ENCODE results near the gene SH3PXD2A. TPM values are rescaled to one million over a fixed set of nuclear protein-coding genes. Genes with fewer than 3 reads are reported as not detected.

SH3PXD2A gene
- total and polyA plus RNA-seq, 10 of the 15 experiments (the other 5 are each of a cell fraction or from before 2014, with no cell fraction given), result 0.63 to 14.0 (median 4.4) TPM

DNA sequence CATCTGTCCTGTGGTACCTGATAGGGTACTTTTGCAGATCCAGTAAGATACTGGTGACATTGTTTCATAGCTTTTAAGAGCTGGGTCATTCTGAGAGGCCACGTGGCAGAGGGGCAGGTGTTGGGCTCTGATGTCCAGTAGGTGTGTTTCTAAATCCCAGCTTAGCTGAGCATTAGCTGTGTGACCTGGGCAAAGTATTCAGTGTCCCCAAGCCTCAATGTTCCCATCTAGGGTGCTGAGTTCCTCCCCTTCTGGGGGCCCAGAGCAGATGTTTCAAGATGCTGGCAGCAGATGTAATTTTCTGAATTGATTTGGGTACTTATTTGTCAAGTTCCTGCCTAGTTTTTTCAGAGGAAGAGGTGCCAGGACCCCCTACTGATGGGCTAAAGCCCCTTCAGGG lies 309.0 kb downstream of the SH3PXD2A start:
- TF ChIP-seq NBN (IDR thresholded peaks at IDR 0.05) (no peak), PRDM15 (CRISPR knock-in tag; IDR thresholded peaks at IDR 0.05) (no peak), NFYA (IDR thresholded peaks at IDR 0.05; ENCODE audit: borderline replicate concordance, low read depth, low read length) (no peak), CREB1 (IDR thresholded peaks at IDR 0.05; ENCODE audit: low read depth) (no peak), DPF2 (IDR thresholded peaks at IDR 0.05) (no peak)
- in situ Hi-C loops (cut with MboI), result no loop called here

More for the DNA sequence above, 309.0 kb downstream of the SH3PXD2A start:
- 0% methylated on average over 1 of the region's 1 CpG for WGBS (ENCODE audit: insufficient coverage, insufficient replicate concordance, low lambda C conversion rate, missing lambda C conversion rate)
- FAIRE-seq (no peak), ATAC-seq (no peak), DNase-seq (ENCODE audit: low read depth, low spot score) (no peak)
- SMC1A ChIA-PET (ENCODE audit: uncharacterized antibody, unreplicated experiment), result no interaction called here
- intact Hi-C loops (cut with micrococcal nuclease; ENCODE audit: unreplicated experiment), result no loop called here
- Histone ChIP-seq H3K4me1 (ENCODE audit: control insufficient read depth, insufficient read depth, low read length) (peaks cover 11% of the 10 kb centered on the region), H3K4me2 (ENCODE audit: control insufficient read depth, insufficient read depth) (no peak overlapping the region), H3K79me2 (ENCODE audit: control insufficient read depth, insufficient read depth, low read length) (no peaks in the 10 kb centered on the region), H3K9me3 (replicated peaks; ENCODE audit: control insufficient read depth, insufficient read depth, low read length) (no peaks in the 10 kb centered on the region), H3K27ac (ENCODE audit: control insufficient read depth, insufficient read depth) (no peak overlapping the region), H3K9ac (ENCODE audit: control insufficient read depth, insufficient read depth, low read length) (no peak overlapping the region), H3K4me3 (no peak overlapping the region), H2AFZ (ENCODE audit: control insufficient read depth, low read depth, low read length) (no peak overlapping the region), H3K36me3 (ENCODE audit: control insufficient read depth in 2 of 2, insufficient read depth in 2 of 2, low read length in 1 of 2) (no peaks in the 10 kb centered on the region), H3K27me3 (replicated peaks in 1 of 2; ENCODE audit: control insufficient read depth in 2 of 2, insufficient read depth in 2 of 2, low read length in 1 of 2) (no peaks in the 10 kb centered on the region; a peak in 1 of 4 replicates), H4K20me1 (ENCODE audit: control insufficient read depth, insufficient read depth) (no peaks in the 10 kb centered on the region)
- CTCF ChIA-PET, result interaction anchor here (1.0 to 2.5 kb wide), 4 partner anchors 8 to 628 kb away, joined by 3 to 8 read pairs (median 5); partner anchors contain the start of gene CNNM2
- RAD21 ChIA-PET (ENCODE audit: unreplicated experiment), result no interaction called here
- POLR2A ChIA-PET, result no interaction called here
- BruUV-seq (replicated peaks), result no TSS peak

Measured in GM12878 (cell line).